ENCODE results near the gene CILP2.

CILP2 gene, protein sequence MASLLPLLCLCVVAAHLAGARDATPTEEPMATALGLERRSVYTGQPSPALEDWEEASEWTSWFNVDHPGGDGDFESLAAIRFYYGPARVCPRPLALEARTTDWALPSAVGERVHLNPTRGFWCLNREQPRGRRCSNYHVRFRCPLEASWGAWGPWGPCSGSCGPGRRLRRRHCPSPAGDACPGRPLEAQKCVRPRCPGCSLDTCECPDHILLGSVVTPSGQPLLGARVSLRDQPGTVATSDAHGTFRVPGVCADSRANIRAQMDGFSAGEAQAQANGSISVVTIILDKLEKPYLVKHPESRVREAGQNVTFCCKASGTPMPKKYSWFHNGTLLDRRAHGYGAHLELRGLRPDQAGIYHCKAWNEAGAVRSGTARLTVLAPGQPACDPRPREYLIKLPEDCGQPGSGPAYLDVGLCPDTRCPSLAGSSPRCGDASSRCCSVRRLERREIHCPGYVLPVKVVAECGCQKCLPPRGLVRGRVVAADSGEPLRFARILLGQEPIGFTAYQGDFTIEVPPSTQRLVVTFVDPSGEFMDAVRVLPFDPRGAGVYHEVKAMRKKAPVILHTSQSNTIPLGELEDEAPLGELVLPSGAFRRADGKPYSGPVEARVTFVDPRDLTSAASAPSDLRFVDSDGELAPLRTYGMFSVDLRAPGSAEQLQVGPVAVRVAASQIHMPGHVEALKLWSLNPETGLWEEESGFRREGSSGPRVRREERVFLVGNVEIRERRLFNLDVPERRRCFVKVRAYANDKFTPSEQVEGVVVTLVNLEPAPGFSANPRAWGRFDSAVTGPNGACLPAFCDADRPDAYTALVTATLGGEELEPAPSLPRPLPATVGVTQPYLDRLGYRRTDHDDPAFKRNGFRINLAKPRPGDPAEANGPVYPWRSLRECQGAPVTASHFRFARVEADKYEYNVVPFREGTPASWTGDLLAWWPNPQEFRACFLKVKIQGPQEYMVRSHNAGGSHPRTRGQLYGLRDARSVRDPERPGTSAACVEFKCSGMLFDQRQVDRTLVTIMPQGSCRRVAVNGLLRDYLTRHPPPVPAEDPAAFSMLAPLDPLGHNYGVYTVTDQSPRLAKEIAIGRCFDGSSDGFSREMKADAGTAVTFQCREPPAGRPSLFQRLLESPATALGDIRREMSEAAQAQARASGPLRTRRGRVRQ

DNA sequence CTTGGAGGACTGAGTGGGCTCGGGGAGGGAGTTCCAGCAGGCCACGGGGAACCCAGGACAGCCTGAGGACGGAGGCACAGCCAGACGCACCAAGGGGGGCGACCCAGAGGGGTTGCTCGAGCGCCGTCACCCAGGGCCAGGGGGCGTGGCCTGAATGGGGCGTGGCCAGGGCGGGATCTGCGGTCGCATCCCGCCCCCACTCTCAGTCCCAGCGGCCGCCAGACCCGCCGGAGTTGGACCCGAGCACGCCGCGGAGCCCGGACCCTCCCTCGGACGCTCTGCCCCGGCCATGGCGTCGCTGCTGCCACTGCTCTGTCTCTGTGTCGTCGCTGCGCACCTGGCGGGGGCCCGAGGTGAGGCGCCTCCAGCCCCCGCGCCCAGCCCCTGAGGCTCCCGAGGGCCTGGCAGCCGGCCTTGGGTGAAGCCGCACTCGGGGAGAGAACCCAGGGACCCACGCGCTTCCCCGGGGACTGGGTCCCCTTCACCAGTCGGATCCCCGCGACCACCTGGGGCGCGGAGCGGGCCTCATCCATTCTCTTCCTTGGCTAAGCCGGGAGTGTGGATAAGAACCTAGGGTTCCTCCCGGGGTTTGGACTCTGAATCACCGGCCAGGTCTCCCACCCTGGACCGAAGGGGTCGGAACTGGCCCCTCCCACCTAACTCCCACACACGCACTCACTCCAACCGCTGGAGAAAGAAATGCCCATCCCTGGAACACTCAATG, at the start of gene CILP2:
CILP2 (plus strand) TSS at position 205 of the 724 bp plus-strand sequence; CDS start at position 290, 85 bp downstream.
- no peak for DNase-seq (ENCODE audit: low read depth)

GRCh38 chr19:19488875-19489690, 49.0 kb upstream of the CILP2 start:
- peak; percentile 98 for DNase-seq (ENCODE audit: low read depth)

DNA sequence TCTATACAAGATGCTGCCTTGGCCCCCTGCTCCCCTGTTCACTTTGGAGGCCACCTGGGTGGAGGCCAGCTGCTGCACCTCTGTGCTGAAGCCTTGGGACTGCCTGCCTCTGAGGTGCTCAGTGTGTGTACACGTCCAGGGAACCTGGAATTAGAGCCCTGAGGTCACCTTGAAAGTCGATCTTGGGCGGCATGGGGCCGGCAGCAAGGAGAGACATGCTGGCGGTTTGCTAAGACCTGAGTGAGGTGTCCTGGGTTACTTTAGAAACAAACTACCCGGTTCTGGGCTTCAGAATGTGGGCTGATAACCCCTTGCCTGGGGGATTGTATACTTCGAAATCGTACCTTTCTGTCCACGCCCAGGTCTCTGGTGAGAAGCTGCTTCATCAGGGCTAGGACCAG, 48.3 kb upstream of the CILP2 start:
- DNase-seq (ENCODE audit: low read depth): no peak

DNA sequence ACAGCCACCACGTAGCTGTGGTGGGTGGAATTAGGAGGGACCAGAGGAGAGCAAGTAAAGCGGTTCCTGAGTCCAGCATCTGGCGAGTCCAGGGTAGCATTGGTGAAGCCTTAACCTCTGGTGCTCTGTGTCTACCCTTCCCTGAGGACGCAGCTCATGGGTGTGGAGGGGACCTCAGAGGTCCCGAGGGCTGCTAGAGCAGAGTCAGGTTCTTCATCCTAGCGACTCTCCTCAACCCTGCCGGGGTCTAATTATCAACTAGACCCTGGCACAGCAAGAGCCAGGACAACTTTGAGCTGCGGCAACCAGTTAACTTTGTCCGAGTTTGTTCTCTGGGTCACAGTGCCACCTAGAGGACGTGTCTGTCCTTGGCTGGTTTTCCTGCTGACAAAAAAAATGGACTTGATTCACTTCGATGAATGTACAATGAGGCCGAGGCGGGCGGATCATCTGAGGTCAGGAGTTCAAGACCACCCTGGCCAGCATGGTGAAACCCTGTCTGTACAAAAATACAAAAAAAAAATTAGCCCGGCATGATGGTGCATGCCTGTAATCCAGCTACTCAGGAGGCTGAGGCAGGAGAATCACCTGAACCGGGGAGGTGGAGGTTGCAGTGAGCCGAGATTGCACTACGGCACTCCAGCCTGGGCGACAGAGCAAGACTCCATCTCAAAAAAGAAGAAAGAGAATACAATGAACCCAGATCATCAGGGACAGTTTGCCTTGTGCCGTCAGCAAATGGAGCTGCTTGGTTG, 47.7 kb upstream of the CILP2 start:
- peak; percentile 69 for DNase-seq (ENCODE audit: low read depth)

GRCh38 chr19:19491321-19492025, 46.6 kb upstream of the CILP2 start:
- DNase-seq (ENCODE audit: low read depth): no peak

- DNase-seq (ENCODE audit: low read depth): no peak
Measured at GRCh38 chr19:19492026-19492610, 45.9 kb upstream of the CILP2 start.

DNA sequence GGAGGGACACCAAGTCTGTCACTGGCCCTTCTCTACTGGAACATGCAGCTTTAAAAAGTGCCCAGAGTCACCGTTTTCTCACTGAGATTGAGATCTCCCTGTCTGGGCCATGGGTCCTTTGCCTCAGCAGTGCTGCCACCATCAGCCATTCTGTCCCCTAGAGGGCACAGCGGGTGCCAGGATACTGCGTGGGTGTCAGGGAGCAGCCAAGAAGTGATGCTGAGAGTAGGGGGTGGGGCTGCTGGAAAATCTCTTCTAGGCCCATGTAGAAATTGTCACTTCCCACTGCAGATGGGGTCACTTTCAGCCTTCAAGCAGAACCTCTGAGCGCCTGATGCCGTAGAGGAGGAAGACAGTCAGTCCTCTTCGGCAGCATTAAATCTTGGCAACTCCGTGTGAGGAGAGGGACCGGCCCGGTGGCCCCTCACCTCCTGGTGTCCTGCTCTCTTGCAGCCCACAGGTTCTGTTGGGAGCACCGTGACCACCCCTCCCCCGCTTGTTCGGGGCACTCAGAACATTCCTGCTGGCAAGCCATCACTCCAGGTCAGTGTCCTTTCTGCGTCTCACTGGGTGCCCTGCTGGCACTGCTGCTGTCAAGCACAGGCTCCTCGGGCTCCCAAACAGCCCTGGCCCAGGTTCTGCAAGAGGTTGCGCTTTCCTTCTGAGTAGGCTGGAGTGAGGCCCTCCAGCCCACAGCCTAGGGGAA, 44.1 kb upstream of the CILP2 start:
- DNase-seq (ENCODE audit: low read depth): no peak

- DNase-seq (ENCODE audit: low read depth): no peak
Measured at GRCh38 chr19:19495614-19496603, 42.2 kb upstream of the CILP2 start.

- DNase-seq (ENCODE audit: low read depth): no peak
Measured at GRCh38 chr19:19498255-19498991, 39.6 kb upstream of the CILP2 start.

DNA sequence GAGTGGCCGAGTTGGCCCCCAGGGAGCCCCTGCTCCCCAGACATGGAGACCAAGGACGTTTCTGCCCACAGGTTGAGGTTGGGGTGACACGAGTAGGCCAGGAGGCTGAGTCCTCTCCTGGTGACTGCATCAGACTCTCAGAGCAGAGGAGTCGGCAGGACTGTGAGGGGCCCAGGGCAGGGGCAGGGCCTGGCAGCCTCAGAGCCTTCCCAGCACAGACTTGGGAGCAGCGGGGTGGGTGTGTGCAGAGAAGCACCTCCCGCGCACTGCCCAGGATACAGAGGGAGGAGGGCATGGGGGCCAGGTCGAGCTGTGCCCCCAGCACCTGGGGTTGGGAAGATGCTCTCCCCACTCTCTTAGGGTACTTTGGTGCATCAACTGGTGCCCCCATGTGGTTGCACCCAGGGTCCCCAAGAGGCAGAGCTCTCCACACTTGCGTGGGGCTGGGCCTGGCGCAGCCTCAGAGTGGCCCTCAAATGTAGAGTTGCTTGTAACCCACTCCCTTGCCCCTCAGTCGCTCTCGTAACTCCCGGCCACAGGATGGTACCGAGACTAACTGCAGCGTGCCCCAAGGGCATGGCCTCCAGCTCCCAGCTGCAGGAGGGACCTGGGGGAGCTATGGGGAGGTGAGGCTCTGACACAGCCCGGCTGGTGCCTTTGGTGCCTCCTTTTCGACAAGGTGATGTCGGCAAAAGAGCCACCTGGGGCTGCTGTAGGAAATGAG, 38.6 kb upstream of the CILP2 start:
- no peak for DNase-seq (ENCODE audit: low read depth)

DNA sequence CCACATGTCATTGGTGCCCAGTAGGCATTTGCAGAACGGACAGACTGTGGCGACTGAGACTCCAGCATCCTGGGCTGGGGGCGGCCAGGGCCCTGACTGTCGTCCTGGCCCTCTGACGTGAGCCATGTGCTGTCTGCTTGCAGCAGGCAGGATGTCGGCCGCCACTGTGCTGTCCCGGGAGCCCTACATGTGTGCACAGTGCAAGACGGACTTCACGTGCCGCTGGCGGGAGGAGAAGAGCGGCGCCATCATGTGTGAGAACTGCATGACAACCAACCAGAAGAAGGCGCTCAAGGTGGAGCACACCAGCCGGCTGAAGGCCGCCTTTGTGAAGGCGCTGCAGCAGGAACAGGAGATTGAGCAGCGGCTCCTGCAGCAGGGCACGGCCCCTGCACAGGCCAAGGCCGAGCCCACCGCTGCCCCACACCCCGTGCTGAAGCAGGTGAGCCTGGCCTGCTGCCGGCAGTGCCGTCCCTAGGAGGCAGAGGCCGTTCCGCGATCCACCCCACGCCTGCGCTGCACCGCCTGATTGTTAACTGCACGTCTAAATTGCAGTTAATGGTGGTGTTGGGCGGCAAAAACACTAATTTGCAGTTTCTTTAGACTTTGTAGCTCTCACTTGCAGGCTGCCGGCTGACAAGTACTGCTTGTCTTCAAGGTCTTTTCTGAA, 37.0 kb upstream of the CILP2 start:
- DNase-seq (ENCODE audit: low read depth): no peak

DNA sequence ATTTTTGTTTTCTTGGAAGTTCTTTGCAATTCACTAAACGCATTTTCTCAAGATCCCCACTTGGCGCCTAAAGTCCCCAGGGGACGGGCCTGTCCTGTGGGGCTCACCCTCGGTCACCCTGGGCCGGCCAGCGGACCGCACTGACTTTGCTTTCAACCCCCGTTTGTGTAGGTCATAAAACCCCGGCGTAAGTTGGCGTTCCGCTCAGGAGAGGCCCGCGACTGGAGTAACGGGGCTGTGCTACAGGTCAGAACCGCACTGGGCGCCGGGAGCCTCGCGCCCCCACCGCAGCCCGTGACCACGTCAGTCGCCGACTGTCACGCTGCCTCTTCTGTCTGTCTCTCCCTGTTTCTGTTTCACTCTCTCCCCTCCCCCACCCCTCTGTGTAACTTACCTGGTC, 36.3 kb upstream of the CILP2 start:
- DNase-seq (ENCODE audit: low read depth): no peak

DNA sequence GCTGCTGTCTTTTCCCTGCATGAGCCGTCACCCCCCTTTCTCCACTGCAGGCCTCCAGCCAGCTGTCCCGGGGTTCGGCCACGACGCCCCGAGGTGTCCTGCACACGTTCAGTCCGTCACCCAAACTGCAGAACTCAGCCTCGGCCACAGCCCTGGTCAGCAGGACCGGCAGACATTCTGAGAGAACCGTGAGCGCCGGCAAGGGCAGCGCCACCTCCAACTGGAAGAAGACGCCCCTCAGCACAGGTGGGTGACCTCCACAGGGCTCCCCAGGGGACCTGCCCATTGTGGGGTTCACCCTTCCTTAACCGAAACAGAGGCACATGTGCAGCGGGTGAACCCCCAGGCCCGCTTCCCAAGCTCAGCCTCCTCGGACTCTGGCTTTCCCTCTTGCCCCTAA, 35.8 kb upstream of the CILP2 start:
- DNase-seq (ENCODE audit: low read depth): no peak

DNA sequence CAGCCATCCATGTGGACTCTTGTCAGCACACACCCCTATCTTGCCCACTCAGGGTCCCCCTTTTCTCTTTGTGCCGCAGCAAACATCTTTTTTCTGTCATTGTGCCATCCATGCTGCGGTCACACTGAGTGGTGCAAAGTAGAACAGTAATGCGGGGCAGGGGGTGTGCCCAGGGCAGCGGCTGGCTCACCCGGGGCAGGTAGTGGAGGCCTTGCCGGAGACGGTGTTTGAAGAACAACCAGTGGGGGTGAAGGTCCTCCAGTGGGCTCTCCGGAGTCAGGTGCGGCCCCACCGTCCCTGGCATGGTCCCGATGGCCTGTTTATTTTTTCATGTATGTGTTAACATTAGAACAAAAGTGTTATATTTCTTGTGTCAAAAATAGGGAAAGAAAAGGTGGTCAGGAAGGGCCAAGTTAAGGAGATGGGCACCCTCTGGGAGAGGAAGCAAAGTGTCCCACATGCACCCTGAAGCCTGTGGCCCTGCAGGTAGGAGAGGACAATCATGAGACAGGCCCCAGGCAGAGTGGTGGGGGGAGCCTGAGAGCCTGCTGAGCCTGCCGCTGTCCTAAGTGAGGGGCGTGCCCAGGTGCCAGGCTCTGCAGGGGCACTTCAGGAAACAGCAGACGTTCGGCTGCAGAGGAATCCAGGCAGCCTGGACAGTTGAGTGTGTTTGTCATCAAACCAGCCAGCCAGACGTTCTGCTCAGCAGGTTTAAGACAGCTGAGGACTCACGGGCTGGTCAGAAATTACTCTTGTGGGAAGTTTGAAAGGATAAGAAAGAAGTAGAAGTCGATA, 35.1 kb upstream of the CILP2 start:
- no peak for DNase-seq (ENCODE audit: low read depth)
